ENCODE measurements around the gene ZNF469. TPM values are rescaled to one million over a fixed set of nuclear protein-coding genes. Genes with fewer than 3 reads are reported as not detected.

Gene ZNF469
- total and polyA plus RNA-seq, 8 donors, result 0.14 to 2.0 (median 0.34) TPM

DNA sequence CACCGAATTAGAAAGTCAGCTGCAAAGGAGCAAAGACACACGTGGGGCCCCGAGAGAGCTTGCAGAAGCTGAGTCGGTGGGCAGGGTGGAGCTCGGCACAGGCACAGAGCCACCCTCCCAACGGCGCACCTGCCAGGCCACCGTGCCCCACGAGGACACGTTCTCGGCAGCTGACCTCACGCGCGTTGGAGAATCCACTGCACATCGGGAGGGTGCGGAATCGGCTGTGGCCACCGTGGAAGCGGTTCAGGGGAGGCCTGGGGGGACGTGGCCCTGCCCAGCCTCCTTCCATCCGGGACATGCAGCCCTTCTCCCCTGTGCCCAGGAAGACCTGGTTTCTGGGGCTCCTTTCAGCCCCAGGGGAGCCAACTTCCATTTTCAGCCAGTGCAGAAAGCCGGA is 49.4 kb downstream of the ZNF469 start:
- intact Hi-C loops (cut with DNase I), result loop anchor here in 1 of 3 donors (10.0 kb wide), 1 partner anchor 237 kb away; no protein-coding TSS in a partner anchor

More for the DNA sequence above, 49.4 kb downstream of the ZNF469 start:
- TF ChIP-seq, protein P1, sequence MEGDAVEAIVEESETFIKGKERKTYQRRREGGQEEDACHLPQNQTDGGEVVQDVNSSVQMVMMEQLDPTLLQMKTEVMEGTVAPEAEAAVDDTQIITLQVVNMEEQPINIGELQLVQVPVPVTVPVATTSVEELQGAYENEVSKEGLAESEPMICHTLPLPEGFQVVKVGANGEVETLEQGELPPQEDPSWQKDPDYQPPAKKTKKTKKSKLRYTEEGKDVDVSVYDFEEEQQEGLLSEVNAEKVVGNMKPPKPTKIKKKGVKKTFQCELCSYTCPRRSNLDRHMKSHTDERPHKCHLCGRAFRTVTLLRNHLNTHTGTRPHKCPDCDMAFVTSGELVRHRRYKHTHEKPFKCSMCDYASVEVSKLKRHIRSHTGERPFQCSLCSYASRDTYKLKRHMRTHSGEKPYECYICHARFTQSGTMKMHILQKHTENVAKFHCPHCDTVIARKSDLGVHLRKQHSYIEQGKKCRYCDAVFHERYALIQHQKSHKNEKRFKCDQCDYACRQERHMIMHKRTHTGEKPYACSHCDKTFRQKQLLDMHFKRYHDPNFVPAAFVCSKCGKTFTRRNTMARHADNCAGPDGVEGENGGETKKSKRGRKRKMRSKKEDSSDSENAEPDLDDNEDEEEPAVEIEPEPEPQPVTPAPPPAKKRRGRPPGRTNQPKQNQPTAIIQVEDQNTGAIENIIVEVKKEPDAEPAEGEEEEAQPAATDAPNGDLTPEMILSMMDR (IDR thresholded peaks at IDR 0.05), result no peak
- H3K4me1 ChIP-seq, result no peaks in the 10 kb centered on the region
- peaks cover 0 to 7% (median 0%) of the 10 kb centered on the region in 4 donors for H3K27me3 ChIP-seq
- ATAC-seq, result no peak
- DNase-seq, result no peak
- no peaks in the 10 kb centered on the region for H3K9me3 ChIP-seq
- FAIRE-seq, result no peak
- H3K36me3 ChIP-seq, result no peaks in the 10 kb centered on the region
- H3K27ac ChIP-seq, result no peak overlapping the region
- 75 to 82% methylated on average over 21 to 22 of the region's 22 CpGs for WGBS, 2 donors
- H3K4me3 ChIP-seq, result no peak overlapping the region

Other genes starting within 250 kb of the ZNF469 start
- 10 to 100 TPM; 14.2 to 20.4 (median 19.3) TPM for gene ZFPM1, start 70.3 kb downstream of the ZNF469 start, total RNA-seq
- 10 to 100 TPM in 1 of 2 donors, 1 to 10 TPM in 1; 3.6 to 22.5 TPM for gene ZFPM1, start 70.3 kb downstream of the ZNF469 start, polyA plus RNA-seq
- 10 to 100 TPM; 12.2 to 19.6 (median 16.6) TPM for gene ZC3H18, start 187.4 kb downstream of the ZNF469 start, total RNA-seq
- gene ZC3H18, start 187.4 kb downstream of the ZNF469 start, polyA plus RNA-seq, result 10 to 100 TPM; 19.1 to 27.6 TPM